IPS-18c (cell line): ENCODE data around the gene TALDO1.

Experiments
- H3K4me3 ChIP-seq: 2 replicates; pipeline ENCODE4 v1.7.0; 2013; ENCODE audit warnings: low read depth, mild to moderate bottlenecking, low read length, moderate library complexity; ENCODE audit not compliant: insufficient read depth
- H3K9me3 ChIP-seq: one replicate; pipeline ENCODE4 v1.6.1; 2013; ENCODE audit warnings: mild to moderate bottlenecking, low read length, moderate library complexity; ENCODE audit not compliant: control insufficient read depth, insufficient read depth

TALDO1 gene

GRCh38 chr11:762421-763072, 15.3 kb downstream of the TALDO1 start:
- H3K9me3 ChIP-seq: no peaks in the 10 kb centered on the region
- no peak overlapping the region for H3K4me3 ChIP-seq

GRCh38 chr11:763073-763463, 15.8 kb downstream of the TALDO1 start:
- H3K9me3 ChIP-seq: no peaks in the 10 kb centered on the region
- H3K4me3 ChIP-seq: no peak overlapping the region

- H3K9me3 ChIP-seq: no peaks in the 10 kb centered on the region
- H3K4me3 ChIP-seq: no peak overlapping the region
Measured at GRCh38 chr11:763549-764321, 16.5 kb downstream of the TALDO1 start.

- Histone ChIP-seq H3K4me3 (no peak overlapping the region), H3K9me3 (no peaks in the 10 kb centered on the region)
Measured at GRCh38 chr11:764322-765024, 17.2 kb downstream of the TALDO1 start.

GRCh38 chr11:765025-765801, 17.9 kb downstream of the TALDO1 start:
- Histone ChIP-seq H3K9me3 (no peaks in the 10 kb centered on the region), H3K4me3 (no peak overlapping the region)

GRCh38 chr11:765802-766091, 18.5 kb downstream of the TALDO1 start:
- Histone ChIP-seq H3K4me3 (no peak overlapping the region), H3K9me3 (no peaks in the 10 kb centered on the region)

DNA sequence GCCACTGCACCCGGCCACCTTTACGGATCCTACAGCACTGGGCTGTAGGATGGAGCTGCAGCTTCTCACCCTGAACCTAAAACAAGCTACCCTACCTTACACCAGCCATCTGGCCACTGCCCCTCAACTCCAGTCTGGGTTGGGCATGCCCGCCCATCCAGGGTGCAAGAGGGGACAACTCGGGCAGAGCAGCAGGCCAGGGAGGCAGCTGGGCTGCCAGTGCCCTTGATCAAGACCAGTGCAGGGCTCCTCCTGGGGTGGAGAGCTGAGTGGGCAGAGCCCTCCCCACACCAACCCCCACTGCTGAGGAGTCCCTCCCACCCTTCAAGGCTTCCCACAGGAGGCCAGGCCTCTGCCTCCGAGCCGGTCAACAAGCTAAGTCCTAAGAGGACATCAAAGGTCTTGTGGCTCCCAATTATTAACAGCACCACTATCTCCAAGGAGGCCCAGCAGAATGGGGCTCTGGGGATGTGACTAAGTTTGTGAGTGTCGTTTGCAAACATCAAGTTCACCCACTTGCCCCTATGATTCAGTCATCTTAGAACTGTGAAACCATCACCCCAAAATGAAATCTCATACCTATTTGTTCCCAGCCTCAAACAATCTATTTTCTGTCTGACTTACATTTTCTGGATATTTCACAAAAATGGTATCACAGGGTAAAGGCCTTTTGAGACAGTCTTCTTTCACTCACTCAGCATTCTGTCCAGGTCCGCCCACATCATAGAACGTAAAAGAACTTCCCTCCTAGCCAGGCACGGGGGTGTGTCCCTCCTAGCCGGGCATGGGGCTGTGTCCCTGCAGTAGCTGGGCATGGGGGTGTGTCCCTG, 19.1 kb downstream of the TALDO1 start:
- Histone ChIP-seq H3K9me3 (no peaks in the 10 kb centered on the region), H3K4me3 (no peak overlapping the region)

DNA sequence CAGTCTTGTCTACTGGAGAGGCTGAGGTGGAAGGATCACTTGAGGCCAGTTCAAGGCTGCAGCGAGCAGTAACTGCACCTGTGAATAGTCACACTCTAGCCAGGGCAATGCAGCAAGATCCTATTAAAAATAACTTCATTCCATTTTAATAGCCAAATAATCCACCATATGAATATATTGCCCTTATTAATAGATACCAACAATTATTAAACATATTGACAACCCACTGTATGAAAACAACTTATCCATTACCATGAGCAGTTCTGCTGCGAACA, 19.6 kb downstream of the TALDO1 start:
- no peaks in the 10 kb centered on the region for H3K9me3 ChIP-seq
- H3K4me3 ChIP-seq: no peak overlapping the region

DNA sequence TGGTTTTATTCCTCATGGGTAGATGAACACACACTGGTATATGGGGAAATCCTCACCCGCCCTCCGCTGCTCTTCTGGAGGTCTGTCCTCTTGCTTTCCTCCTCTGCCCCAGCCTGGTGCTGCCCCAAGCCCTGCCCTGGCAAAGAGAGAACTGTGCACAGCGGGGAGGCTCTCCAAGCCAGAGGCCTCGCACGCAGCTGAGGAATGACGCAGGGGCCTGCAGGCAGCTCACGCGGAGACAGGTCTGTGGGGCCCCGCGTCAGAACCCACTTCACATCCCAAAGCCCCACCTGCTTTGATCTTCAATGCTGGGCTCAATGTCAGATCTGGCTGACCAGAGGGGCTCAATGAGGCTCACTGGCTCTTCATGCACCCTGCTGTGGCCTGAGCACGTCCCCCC, 20.0 kb downstream of the TALDO1 start:
- Histone ChIP-seq H3K9me3 (no peaks in the 10 kb centered on the region), H3K4me3 (no peak overlapping the region)

DNA sequence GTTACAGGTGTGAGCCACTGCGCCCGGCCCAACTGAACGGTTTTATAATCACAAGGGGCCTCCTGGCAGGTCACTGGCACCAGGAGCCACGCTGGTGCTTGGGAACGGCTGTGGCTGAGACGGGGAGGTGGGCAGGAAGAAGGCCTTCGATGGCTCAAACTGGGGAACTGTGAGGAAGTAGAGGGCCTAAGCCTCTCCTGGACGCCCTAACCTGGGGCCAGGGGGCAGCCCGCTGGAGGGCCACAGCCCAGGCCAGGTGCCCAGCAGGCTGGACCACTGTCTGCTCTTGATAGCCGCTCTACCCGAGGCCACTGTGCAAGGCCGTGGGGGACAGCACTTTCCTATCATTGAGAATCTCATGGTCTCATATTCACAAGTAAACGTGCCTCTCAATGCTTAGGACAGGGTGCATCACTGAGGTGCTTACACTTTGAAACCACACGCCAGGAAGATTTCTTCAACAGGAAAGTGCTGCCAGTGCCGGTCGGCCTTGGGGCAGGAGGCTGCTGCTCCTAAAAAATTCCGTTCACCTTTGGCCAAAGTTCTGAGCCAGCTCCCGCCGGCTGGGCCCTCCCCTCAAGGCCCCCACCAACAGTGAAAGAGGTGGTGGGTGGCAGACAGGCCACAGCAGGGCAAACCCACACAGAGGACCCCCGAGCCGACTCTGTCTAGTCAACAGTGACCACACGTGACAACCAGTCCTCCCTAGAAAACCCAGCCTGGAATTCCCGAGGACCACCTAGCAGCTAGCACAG, 22.8 kb downstream of the TALDO1 start:
- H3K9me3 ChIP-seq: peaks cover 1% of the 10 kb centered on the region
- no peak overlapping the region for H3K4me3 ChIP-seq

- Histone ChIP-seq H3K9me3 (peaks cover 2% of the 10 kb centered on the region), H3K4me3 (no peak overlapping the region)
Measured at GRCh38 chr11:770642-771616, 23.7 kb downstream of the TALDO1 start.

- Histone ChIP-seq H3K9me3 (peaks cover 2% of the 10 kb centered on the region), H3K4me3 (no peak overlapping the region)
Measured at GRCh38 chr11:771617-772204, 24.4 kb downstream of the TALDO1 start.

DNA sequence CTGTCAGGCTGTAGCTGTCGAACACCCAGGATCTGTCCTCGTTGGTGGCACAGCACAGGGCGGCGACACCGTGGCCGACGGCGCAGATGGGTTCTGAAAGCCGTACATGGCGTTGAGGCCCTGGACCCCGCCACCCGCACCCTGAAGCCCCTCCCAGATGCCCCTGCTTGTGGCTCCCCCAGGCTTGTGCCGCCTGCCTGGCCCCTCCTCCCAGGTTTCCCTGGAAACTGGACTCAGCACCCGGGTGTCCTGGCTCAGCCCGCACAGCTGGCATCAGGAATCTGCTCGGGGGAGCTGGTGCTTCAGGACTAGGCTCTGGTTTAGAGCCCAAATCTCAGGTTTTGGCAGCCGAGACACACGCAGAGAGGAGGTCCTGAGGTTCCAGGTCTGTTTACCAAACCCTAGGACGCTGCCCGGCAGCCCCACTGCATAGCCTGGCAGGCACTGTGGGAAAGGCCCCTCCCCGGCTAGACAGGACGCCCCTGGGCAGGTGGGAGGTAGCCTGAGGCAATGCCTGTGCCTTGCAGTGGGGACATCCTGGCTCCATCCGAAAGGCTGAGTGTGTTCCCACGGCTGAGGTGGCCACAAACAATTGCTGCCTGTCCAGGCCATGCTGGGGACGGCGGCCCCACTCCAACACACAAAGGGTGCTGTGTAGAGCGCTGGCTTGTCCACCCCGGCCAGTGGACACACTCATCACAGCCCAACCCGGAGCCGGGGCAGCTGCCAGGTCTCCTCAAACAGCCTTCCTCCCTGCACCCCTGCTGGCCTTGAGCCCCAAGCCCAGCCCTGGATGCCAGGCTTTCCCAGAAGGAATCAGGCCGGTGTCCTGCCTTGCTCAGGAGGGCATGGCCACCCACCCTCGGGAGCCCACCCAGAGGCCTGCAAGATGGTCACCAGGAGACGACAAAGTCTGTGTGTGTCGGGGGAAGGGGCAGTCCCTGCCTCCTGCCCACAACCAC, 25.4 kb downstream of the TALDO1 start:
- H3K9me3 ChIP-seq: peaks cover 4% of the 10 kb centered on the region
- no peak overlapping the region for H3K4me3 ChIP-seq

GRCh38 chr11:773425-773824, 26.2 kb downstream of the TALDO1 start:
- peaks cover 4% of the 10 kb centered on the region for H3K9me3 ChIP-seq
- no peak overlapping the region for H3K4me3 ChIP-seq
